Tibial artery (tissue), 4 donors: ENCODE measurements around the gene SLC34A1.

Experiments used
- DNase-seq, 2 donors: peaks; one replicate each; pipeline ENCODE4 v3.0.0-alpha.2; 2019
- H3K27ac ChIP-seq, 2 donors: fragments of 200-600 bp; sonication (generic) in 1 of 2; 1 replicate in 1 of 2; 2 replicates in 1 of 2; pipeline ENCODE4 v1.5.1; 2018 to 2019; ENCODE audit warnings: mild to moderate bottlenecking in 1 of 2
- H3K27me3 ChIP-seq, 2 donors: fragments of 200-600 bp; sonication (generic) in 1 of 2; one replicate each; pipeline versions ENCODE4 v1.5.1 to v1.6.0; 2016 to 2019
- H3K36me3 ChIP-seq, 3 donors: fragments of 200-600 bp; sonication (generic) in 2 of 3; one replicate each; pipeline ENCODE4 v1.5.1; 2016 to 2019; ENCODE audit warnings: mild to moderate bottlenecking in 2 of 3
- H3K4me1 ChIP-seq, 4 donors: fragments of 200-600 bp; sonication (generic) in 2 of 4; 1 replicate in 3 of 4; 2 replicates in 1 of 4; pipeline ENCODE4 v1.5.1; 2016 to 2019
- H3K4me3 ChIP-seq, 2 donors: fragments of 200-600 bp; sonication (generic) in 1 of 2; 1 replicate in 1 of 2; 2 replicates in 1 of 2; pipeline ENCODE4 v1.5.1; 2018 to 2019; ENCODE audit warnings: mild to moderate bottlenecking in 2 of 2
- H3K9me3 ChIP-seq, 3 donors: fragments of 200-600 bp; sonication (generic) in 1 of 3; one replicate each; pipeline ENCODE4 v1.5.1; 2016 to 2019
- CTCF ChIP-seq, 2 experiments: fragments of 200-600 bp in 1 of 2; fragments of 450-650 bp in 1 of 2; IDR thresholded peaks; one replicate each; pipeline ENCODE4 v1.5.1; 2017 to 2019; ENCODE audit warnings: antibody characterized with exemption in 2 of 2, mild to moderate bottlenecking in 1 of 2, moderate library complexity in 1 of 2
- intact Hi-C: fragments of 100-400 bp; cut with DNase I; formaldehyde crosslinking; loops from one replicate; pipeline ENCODE4 v1.15.0; 2023; ENCODE audit warnings: low total_unique reads

The SLC34A1 gene

GRCh38 chr5:177443144-177443983 is 59.1 kb downstream of the SLC34A1 start:
- TF ChIP-seq CTCF (IDR thresholded peaks at IDR 0.05) = no peak
- Histone ChIP-seq H3K4me3 (no peak overlapping the region), H3K36me3 (peaks cover 9 to 46% (median 20%) of the 10 kb centered on the region in 3 donors), H3K4me1 (peaks cover 0 to 28% (median 24%) of the 10 kb centered on the region in 4 donors), H3K9me3 (no peaks in the 10 kb centered on the region), H3K27me3 (no peaks in the 10 kb centered on the region), H3K27ac (no peak overlapping the region)
- no peak for DNase-seq
- intact Hi-C loops = no loop called here

GRCh38 chr5:177444106-177445051 is 60.1 kb downstream of the SLC34A1 start:
- Histone ChIP-seq H3K4me3 (no peak overlapping the region), H3K27me3 (peaks cover 0 to 10% of the 10 kb centered on the region in 2 donors), H3K4me1 (peaks cover 0 to 28% (median 26%) of the 10 kb centered on the region in 4 donors), H3K9me3 (no peaks in the 10 kb centered on the region), H3K27ac (no peak overlapping the region), H3K36me3 (peaks cover 9 to 36% (median 20%) of the 10 kb centered on the region in 3 donors)
- intact Hi-C loops = no loop called here
- no peak for DNase-seq
- no peak for TF ChIP-seq CTCF (IDR thresholded peaks at IDR 0.05)

GRCh38 chr5:177445052-177445916 is 61.0 kb downstream of the SLC34A1 start:
- Histone ChIP-seq H3K4me3 (no peak overlapping the region), H3K27ac (no peak overlapping the region), H3K4me1 (peaks cover 0 to 28% (median 26%) of the 10 kb centered on the region in 4 donors), H3K27me3 (peaks cover 0 to 19% of the 10 kb centered on the region in 2 donors), H3K9me3 (no peaks in the 10 kb centered on the region), H3K36me3 (peaks cover 9 to 31% (median 20%) of the 10 kb centered on the region in 3 donors)
- no peak for DNase-seq
- TF ChIP-seq CTCF (IDR thresholded peaks at IDR 0.05) = no peak
- intact Hi-C loops = no loop called here

GRCh38 chr5:177445917-177446199 is 61.6 kb downstream of the SLC34A1 start:
- Histone ChIP-seq H3K4me1 (peaks cover 0 to 28% (median 26%) of the 10 kb centered on the region in 4 donors), H3K4me3 (peak overlapping the region in 1 of 2 donors; percentile 58), H3K9me3 (no peaks in the 10 kb centered on the region), H3K36me3 (peaks cover 7 to 25% (median 16%) of the 10 kb centered on the region in 3 donors), H3K27ac (no peak overlapping the region), H3K27me3 (peaks cover 0 to 24% of the 10 kb centered on the region in 2 donors)
- DNase-seq = no peak
- intact Hi-C loops = no loop called here
- TF ChIP-seq CTCF (IDR thresholded peaks at IDR 0.05) = no peak
